Activated naive CD8-positive, alpha-beta T cell (primary cell): ENCODE data around the gene P3H2.

Source experiments
- H3K27ac Mint-ChIP-seq: one replicate; pipeline ENCODE4 v1.8.0; 2021; ENCODE audit warnings: mixed read lengths
- H3K27me3 Mint-ChIP-seq: one replicate; pipeline ENCODE4 v1.8.0; 2021; ENCODE audit warnings: mixed read lengths
- H3K36me3 Mint-ChIP-seq: one replicate; pipeline ENCODE4 v1.8.0; 2021; ENCODE audit warnings: mixed read lengths
- H3K4me1 Mint-ChIP-seq: one replicate; pipeline ENCODE4 v1.8.0; 2021; ENCODE audit warnings: low read depth, mixed read lengths
- H3K4me3 Mint-ChIP-seq: one replicate; pipeline ENCODE4 v1.8.0; 2021; ENCODE audit warnings: mild to moderate bottlenecking, mixed read lengths
- H3K9me3 Mint-ChIP-seq: one replicate; pipeline ENCODE4 v1.8.0; 2021; ENCODE audit warnings: low read depth, mixed read lengths

The P3H2 gene

GRCh38 chr3:190013943-190014924 lies 106.5 kb downstream of the P3H2 start:
- peaks cover 15% of the 10 kb centered on the region for H3K27me3 Mint-ChIP-seq
- no peaks in the 10 kb centered on the region for H3K9me3 Mint-ChIP-seq
- no peak overlapping the region for H3K27ac Mint-ChIP-seq
- no peaks in the 10 kb centered on the region for H3K4me1 Mint-ChIP-seq
- H3K4me3 Mint-ChIP-seq = no peak overlapping the region
- H3K36me3 Mint-ChIP-seq = no peaks in the 10 kb centered on the region

- no peak overlapping the region for H3K4me3 Mint-ChIP-seq
- H3K36me3 Mint-ChIP-seq = no peaks in the 10 kb centered on the region
- no peaks in the 10 kb centered on the region for H3K9me3 Mint-ChIP-seq
- no peaks in the 10 kb centered on the region for H3K4me1 Mint-ChIP-seq
- H3K27ac Mint-ChIP-seq = no peak overlapping the region
- H3K27me3 Mint-ChIP-seq = peaks cover 13% of the 10 kb centered on the region
Measured at GRCh38 chr3:190012784-190013183, 107.9 kb downstream of the P3H2 start.

- Mint-ChIP-seq H3K4me1 (no peaks in the 10 kb centered on the region), H3K4me3 (no peak overlapping the region), H3K36me3 (no peaks in the 10 kb centered on the region), H3K27me3 (peaks cover 14% of the 10 kb centered on the region), H3K9me3 (no peaks in the 10 kb centered on the region), H3K27ac (no peak overlapping the region)
Measured at GRCh38 chr3:190012314-190012782, 108.3 kb downstream of the P3H2 start.

GRCh38 chr3:190010486-190010885 lies 110.2 kb downstream of the P3H2 start:
- no peaks in the 10 kb centered on the region for H3K4me1 Mint-ChIP-seq
- H3K27me3 Mint-ChIP-seq = peaks cover 11% of the 10 kb centered on the region
- H3K27ac Mint-ChIP-seq = no peak overlapping the region
- H3K4me3 Mint-ChIP-seq = no peak overlapping the region
- no peaks in the 10 kb centered on the region for H3K9me3 Mint-ChIP-seq
- H3K36me3 Mint-ChIP-seq = no peaks in the 10 kb centered on the region

DNA sequence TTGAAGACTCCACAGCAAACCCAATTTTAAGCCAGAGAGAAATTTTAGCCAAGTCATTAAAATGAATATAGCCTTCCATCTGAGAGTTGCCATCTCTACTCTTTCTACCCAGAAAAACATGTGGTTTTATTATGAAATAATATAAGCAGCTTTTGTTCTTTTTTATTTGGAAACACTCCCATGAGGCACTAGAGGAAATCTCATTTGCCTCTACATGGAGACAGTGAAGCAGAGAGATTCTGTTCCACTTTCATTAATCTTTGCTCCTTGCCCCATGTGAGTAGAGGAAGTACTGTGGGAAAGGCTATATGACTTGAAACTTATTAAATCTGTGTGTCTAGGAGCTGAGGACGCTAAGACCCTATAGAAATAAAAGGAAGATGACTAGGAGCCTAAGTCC lies 111.1 kb downstream of the P3H2 start:
- Mint-ChIP-seq H3K4me1 (no peaks in the 10 kb centered on the region), H3K9me3 (no peaks in the 10 kb centered on the region), H3K36me3 (no peaks in the 10 kb centered on the region), H3K27me3 (peaks cover 10% of the 10 kb centered on the region), H3K27ac (no peak overlapping the region), H3K4me3 (no peak overlapping the region)

DNA sequence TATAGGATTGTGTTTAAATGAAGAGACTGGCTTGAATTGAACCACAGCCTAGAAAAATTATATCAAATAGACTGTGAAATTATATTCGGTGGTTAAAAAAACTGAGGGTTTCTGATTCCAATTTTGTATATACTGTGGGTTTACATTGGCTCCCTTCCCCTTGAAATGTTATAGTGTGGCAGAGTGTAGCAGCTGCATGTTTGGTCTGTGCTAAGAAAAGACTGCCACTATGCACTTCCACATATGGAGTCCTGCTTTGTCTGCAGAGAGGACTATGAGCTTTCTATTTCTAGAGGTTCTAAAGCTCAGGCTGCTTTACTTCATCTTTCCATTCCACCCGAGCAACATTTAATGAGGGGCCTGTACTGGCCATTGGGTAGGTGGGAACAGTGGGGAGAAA lies 112.3 kb downstream of the P3H2 start:
- no peak overlapping the region for H3K27ac Mint-ChIP-seq
- no peaks in the 10 kb centered on the region for H3K9me3 Mint-ChIP-seq
- no peaks in the 10 kb centered on the region for H3K36me3 Mint-ChIP-seq
- no peak overlapping the region for H3K4me3 Mint-ChIP-seq
- no peaks in the 10 kb centered on the region for H3K4me1 Mint-ChIP-seq
- peaks cover 10% of the 10 kb centered on the region for H3K27me3 Mint-ChIP-seq

- Mint-ChIP-seq H3K4me1 (no peaks in the 10 kb centered on the region), H3K4me3 (no peak overlapping the region), H3K27ac (no peak overlapping the region), H3K9me3 (no peaks in the 10 kb centered on the region), H3K27me3 (peaks cover 5% of the 10 kb centered on the region), H3K36me3 (no peaks in the 10 kb centered on the region)
Measured at GRCh38 chr3:190005343-190006113, 115.2 kb downstream of the P3H2 start.

DNA sequence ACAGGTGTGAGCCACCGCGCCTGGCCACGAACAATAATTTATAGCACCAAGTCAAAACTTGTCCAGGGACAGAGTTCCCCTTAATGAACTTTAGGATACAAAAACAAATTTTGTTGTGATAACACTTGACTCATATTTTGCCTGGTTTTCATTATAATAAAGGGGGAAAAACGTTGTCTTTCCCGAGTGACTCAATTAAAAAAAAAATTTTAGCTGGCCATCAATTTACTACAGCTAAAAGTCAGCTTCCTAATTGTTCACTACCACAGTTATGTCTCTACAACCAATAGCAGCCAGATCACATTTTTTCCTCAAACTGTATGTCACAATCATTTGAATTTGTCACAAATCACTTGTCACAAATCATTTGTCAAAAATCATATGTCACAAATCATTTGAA lies 116.0 kb downstream of the P3H2 start:
- no peak overlapping the region for H3K4me3 Mint-ChIP-seq
- H3K27me3 Mint-ChIP-seq = peaks cover 5% of the 10 kb centered on the region
- H3K36me3 Mint-ChIP-seq = no peaks in the 10 kb centered on the region
- H3K4me1 Mint-ChIP-seq = no peaks in the 10 kb centered on the region
- H3K9me3 Mint-ChIP-seq = no peaks in the 10 kb centered on the region
- no peak overlapping the region for H3K27ac Mint-ChIP-seq

GRCh38 chr3:190003681-190004123 lies 117.0 kb downstream of the P3H2 start:
- Mint-ChIP-seq H3K4me3 (no peak overlapping the region), H3K9me3 (no peaks in the 10 kb centered on the region), H3K27me3 (peaks cover 5% of the 10 kb centered on the region), H3K4me1 (no peaks in the 10 kb centered on the region), H3K36me3 (no peaks in the 10 kb centered on the region), H3K27ac (no peak overlapping the region)

DNA sequence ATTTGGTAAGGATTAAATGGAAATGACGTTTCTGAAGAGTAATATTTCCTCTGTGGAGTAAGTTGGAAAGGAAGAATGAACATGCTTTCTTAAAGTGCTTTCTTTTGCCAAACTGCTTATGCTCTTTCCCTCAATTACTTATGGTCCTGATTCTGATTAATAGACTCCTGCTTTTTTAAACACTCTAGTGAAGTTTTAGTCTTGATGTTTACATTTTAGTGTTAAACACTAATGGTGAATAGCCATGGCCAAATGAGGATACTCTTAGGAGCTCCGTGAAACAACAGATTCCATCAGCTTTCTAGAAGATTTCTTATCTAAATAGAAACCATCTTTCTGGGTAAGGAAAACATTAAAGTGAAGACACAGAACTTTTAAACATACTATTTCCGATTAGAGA lies 117.6 kb downstream of the P3H2 start:
- no peak overlapping the region for H3K4me3 Mint-ChIP-seq
- no peaks in the 10 kb centered on the region for H3K9me3 Mint-ChIP-seq
- no peak overlapping the region for H3K27ac Mint-ChIP-seq
- no peaks in the 10 kb centered on the region for H3K4me1 Mint-ChIP-seq
- no peaks in the 10 kb centered on the region for H3K36me3 Mint-ChIP-seq
- peaks cover 4% of the 10 kb centered on the region for H3K27me3 Mint-ChIP-seq

GRCh38 chr3:190001426-190001825 lies 119.3 kb downstream of the P3H2 start:
- H3K27ac Mint-ChIP-seq = no peak overlapping the region
- H3K36me3 Mint-ChIP-seq = no peaks in the 10 kb centered on the region
- no peaks in the 10 kb centered on the region for H3K9me3 Mint-ChIP-seq
- H3K27me3 Mint-ChIP-seq = peaks cover 5% of the 10 kb centered on the region
- H3K4me1 Mint-ChIP-seq = no peaks in the 10 kb centered on the region
- H3K4me3 Mint-ChIP-seq = no peak overlapping the region

DNA sequence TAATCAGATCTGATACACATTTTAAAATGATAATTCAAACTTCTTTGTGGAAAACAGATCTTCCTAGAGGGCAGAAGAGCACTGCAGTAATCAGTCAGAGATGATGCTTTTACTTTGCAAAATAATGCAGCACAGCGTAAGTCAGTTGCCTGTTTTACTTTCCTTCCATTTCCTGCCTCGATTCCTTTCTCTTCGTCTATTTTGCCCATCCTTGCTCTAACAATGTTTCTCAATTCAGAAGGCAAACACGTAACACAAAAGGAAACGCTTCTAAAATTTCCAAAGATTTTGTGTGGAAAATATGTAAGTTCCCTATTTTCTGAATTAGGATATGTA lies 119.9 kb downstream of the P3H2 start:
- H3K4me1 Mint-ChIP-seq = no peaks in the 10 kb centered on the region
- H3K9me3 Mint-ChIP-seq = peaks cover 3% of the 10 kb centered on the region
- no peak overlapping the region for H3K4me3 Mint-ChIP-seq
- H3K36me3 Mint-ChIP-seq = no peaks in the 10 kb centered on the region
- peaks cover 9% of the 10 kb centered on the region for H3K27me3 Mint-ChIP-seq
- no peak overlapping the region for H3K27ac Mint-ChIP-seq

- H3K36me3 Mint-ChIP-seq = no peaks in the 10 kb centered on the region
- H3K9me3 Mint-ChIP-seq = peaks cover 3% of the 10 kb centered on the region
- H3K4me3 Mint-ChIP-seq = no peak overlapping the region
- peaks cover 9% of the 10 kb centered on the region for H3K27me3 Mint-ChIP-seq
- no peaks in the 10 kb centered on the region for H3K4me1 Mint-ChIP-seq
- no peak overlapping the region for H3K27ac Mint-ChIP-seq
Measured at GRCh38 chr3:190000187-190000860, 120.4 kb downstream of the P3H2 start.

DNA sequence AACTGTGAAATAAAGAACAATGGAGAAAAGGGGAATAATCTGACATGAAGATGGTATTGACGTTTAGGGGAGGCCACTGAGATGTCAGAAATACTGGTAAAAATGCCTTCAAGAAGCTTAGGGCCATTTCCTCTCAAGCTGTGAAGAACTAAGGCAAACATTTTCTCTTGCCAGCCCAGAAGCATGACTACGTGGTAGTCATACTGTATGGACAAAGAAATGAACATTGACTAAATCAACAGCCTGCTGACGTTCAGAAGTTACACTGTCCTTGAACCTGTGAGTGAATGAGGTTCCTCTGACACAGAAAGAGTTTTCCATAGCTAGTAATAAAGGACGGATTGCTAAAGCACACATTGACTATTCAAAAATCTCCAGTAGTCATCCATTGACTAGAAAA lies 121.0 kb downstream of the P3H2 start:
- Mint-ChIP-seq H3K36me3 (no peaks in the 10 kb centered on the region), H3K4me3 (no peak overlapping the region), H3K27ac (no peak overlapping the region), H3K27me3 (peaks cover 9% of the 10 kb centered on the region), H3K4me1 (no peaks in the 10 kb centered on the region), H3K9me3 (peaks cover 3% of the 10 kb centered on the region)

- Mint-ChIP-seq H3K4me1 (no peaks in the 10 kb centered on the region), H3K27ac (no peak overlapping the region), H3K36me3 (no peaks in the 10 kb centered on the region), H3K9me3 (peaks cover 3% of the 10 kb centered on the region), H3K4me3 (no peak overlapping the region), H3K27me3 (peaks cover 19% of the 10 kb centered on the region)
Measured at GRCh38 chr3:189995129-189995528, 125.6 kb downstream of the P3H2 start.
